Right atrium auricular region (tissue), 2 donors: ENCODE measurements around the gene PRKCE. TPM values are rescaled to one million over a fixed set of nuclear protein-coding genes. Genes with fewer than 3 reads are reported as not detected.

Source experiments
- DNase-seq: peaks from one replicate; pipeline ENCODE4 v3.0.0-alpha.2; 2019; ENCODE audit warnings: low spot score
- H3K27ac ChIP-seq, 2 donors: fragments of 200-600 bp; sonication (generic); 1 replicate in 1 of 2; 2 replicates in 1 of 2; pipeline ENCODE4 v1.5.1; 2016 to 2019
- H3K27me3 ChIP-seq, 2 donors: fragments of 200-600 bp; sonication (generic); one replicate each; pipeline versions ENCODE4 v1.5.1 to v1.6.0; 2017 to 2019
- H3K36me3 ChIP-seq: fragments of 200-600 bp; sonication (generic); one replicate; pipeline ENCODE4 v1.5.1; 2016
- H3K4me1 ChIP-seq, 2 donors: fragments of 200-600 bp; sonication (generic); one replicate each; pipeline versions ENCODE4 v1.5.1 to v1.6.0; 2017 to 2019
- H3K4me3 ChIP-seq, 2 donors: fragments of 200-600 bp; sonication (generic); 1 replicate in 1 of 2; 2 replicates in 1 of 2; pipeline ENCODE4 v1.5.1; 2017 to 2019; ENCODE audit warnings: mild to moderate bottlenecking in 1 of 2, moderate library complexity in 1 of 2
- H3K9me3 ChIP-seq, 2 donors: fragments of 200-600 bp; sonication (generic); one replicate each; pipeline ENCODE4 v1.5.1; 2019
- total RNA-seq, 2 donors: library from RNA; depleted of rRNA; stranded (reverse); fragments of >200 nt; gene quantifications; one replicate each; pipeline ENCODE4 v1.1.0, GENCODE V29; 2016
- TF ChIP-seq, protein P1 (sequence below), 2 donors: fragments of 200-600 bp; sonication (generic); IDR thresholded peaks; one replicate each; pipeline ENCODE4 v1.5.1; 2019; ENCODE audit warnings: antibody characterized with exemption in 2 of 2

PRKCE gene
- total RNA-seq, 2 donors from 2014 or later: 7.2 to 11.8 TPM

DNA sequence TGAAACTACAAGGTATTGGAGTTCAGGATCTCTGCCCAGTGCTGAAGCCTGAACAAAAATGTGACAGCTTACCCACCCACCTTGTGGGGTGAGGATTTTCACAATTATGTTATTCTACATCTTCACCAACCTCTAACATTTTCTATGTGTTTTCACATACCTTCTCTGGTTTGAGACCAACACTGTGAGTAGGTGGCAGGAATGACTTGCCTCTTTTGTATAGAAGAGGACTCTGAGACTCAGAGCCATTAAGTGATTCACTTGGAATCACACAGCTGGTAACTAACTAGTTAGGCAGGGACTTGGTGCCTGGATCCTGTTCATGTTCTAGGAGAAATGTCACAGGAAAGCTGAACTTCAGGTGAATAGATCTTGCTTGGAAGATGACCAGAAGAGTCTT lies 25.7 kb upstream of the PRKCE start:
- Histone ChIP-seq H3K4me3 (no peak overlapping the region), H3K9me3 (no peaks in the 10 kb centered on the region), H3K36me3 (no peaks in the 10 kb centered on the region), H3K4me1 (no peaks in the 10 kb centered on the region), H3K27me3 (no peaks in the 10 kb centered on the region), H3K27ac (no peak overlapping the region)
- DNase-seq: no peak
- TF ChIP-seq, protein P1, sequence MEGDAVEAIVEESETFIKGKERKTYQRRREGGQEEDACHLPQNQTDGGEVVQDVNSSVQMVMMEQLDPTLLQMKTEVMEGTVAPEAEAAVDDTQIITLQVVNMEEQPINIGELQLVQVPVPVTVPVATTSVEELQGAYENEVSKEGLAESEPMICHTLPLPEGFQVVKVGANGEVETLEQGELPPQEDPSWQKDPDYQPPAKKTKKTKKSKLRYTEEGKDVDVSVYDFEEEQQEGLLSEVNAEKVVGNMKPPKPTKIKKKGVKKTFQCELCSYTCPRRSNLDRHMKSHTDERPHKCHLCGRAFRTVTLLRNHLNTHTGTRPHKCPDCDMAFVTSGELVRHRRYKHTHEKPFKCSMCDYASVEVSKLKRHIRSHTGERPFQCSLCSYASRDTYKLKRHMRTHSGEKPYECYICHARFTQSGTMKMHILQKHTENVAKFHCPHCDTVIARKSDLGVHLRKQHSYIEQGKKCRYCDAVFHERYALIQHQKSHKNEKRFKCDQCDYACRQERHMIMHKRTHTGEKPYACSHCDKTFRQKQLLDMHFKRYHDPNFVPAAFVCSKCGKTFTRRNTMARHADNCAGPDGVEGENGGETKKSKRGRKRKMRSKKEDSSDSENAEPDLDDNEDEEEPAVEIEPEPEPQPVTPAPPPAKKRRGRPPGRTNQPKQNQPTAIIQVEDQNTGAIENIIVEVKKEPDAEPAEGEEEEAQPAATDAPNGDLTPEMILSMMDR (IDR thresholded peaks at IDR 0.05): no peak

DNA sequence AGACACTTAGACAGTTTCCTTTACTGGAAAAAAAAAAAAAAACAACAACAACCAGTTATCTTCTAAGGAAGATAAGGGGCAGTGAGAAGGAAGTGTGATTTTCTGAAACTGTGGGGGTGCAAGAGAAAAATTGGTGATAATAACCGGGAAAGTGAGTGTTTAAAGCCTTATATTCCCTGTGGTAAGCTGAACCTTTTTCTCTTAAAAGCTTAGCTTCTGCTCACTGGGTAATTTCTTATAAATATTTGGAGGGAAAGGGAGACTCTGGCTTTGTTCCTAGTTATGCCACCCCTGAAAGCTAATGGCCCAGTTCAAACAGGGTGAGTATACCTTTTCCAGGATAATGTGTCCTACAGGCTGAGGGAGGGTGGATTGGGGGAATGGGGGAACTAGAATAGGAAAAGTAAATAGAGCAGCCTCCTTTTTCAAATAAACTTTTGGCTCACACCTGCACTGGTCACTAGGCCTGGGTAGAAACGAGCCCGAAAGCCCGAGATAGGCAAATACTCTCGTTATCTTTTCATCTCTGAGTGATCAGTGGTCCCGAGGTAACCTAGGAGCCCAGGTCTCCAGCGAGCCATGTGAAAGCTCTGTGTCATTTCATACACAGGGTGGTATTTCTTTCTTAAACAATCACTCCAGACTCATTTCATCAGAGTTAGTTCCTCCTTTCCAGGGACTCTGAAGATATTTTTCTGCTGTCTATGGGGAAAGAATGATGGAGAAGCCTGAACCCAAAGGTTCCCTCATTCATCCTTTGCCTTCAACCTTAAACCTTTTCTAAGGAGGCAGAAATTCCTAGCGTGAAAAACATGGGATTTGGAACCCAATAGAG lies 24.9 kb upstream of the PRKCE start:
- Histone ChIP-seq H3K4me3 (no peak overlapping the region), H3K27me3 (no peaks in the 10 kb centered on the region), H3K4me1 (no peaks in the 10 kb centered on the region), H3K9me3 (no peaks in the 10 kb centered on the region), H3K36me3 (no peaks in the 10 kb centered on the region), H3K27ac (no peak overlapping the region)
- DNase-seq: no peak
- TF ChIP-seq, protein P1 (IDR thresholded peaks at IDR 0.05): no peak

DNA sequence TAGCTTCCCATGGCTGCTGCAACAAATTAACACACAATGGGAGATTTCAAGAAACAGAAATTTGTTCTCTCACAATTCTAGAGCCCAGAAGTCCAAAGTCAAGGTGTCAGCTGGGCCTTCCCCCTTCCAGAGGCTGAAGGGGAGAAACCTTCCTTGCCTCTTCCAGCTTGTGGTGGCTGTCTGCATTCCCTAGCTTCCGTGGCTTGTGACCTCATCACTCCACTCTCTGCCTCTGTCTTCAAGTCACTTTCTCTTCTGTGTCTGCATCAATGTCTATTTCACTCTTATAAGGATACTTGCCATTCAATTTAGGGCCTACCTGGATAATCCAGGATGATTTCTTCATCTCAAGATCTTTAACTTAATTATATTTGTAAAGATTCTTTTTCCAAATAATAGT lies 23.6 kb upstream of the PRKCE start:
- H3K36me3 ChIP-seq: no peaks in the 10 kb centered on the region
- H3K27ac ChIP-seq: no peak overlapping the region
- DNase-seq: no peak
- TF ChIP-seq, protein P1 (IDR thresholded peaks at IDR 0.05): no peak
- no peak overlapping the region for H3K4me3 ChIP-seq
- no peaks in the 10 kb centered on the region for H3K27me3 ChIP-seq
- H3K9me3 ChIP-seq: no peaks in the 10 kb centered on the region
- no peaks in the 10 kb centered on the region for H3K4me1 ChIP-seq

DNA sequence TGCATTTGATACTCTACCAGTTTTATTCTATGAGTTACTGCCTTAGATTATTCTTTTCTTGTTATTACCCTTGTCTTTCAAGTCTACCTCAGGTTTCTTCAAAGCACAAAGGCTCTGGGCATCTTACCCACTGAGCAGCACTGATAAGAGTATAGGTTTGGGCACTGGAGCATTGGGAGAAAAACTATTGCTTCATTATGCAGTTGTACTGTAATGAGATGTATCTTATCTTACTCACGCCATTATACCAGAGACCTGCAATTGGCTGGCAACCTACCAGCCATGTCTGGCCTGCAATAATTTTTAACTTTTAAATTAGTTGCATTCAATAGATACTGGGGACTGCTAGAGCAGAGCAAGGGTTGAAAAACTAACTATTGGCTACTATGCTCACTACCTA lies 21.5 kb upstream of the PRKCE start:
- TF ChIP-seq, protein P1 (IDR thresholded peaks at IDR 0.05): no peak
- no peak for DNase-seq
- H3K27ac ChIP-seq: no peak overlapping the region

DNA sequence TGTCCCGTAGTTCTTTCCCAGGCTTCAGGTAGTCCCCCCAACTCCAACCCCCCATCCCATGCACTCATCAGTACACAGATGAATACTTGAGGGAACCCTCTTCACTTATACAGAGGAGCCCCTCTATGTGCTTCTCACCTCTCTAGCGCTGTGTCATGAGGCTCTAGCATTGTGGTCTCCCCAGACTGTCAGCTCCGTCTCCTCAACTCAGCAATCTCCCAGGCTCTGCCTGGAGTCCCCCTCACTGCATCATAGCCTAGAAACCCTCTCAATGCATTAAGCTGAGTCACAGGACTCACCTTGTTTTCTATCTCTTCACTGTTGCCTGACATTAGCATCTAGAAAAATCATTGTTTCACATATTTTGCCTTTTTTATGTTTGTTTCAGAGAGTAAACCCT lies 20.2 kb upstream of the PRKCE start:
- H3K9me3 ChIP-seq: no peaks in the 10 kb centered on the region
- no peaks in the 10 kb centered on the region for H3K36me3 ChIP-seq
- H3K27me3 ChIP-seq: no peaks in the 10 kb centered on the region
- DNase-seq: no peak
- no peak overlapping the region for H3K4me3 ChIP-seq
- H3K4me1 ChIP-seq: no peaks in the 10 kb centered on the region
- TF ChIP-seq, protein P1 (IDR thresholded peaks at IDR 0.05): no peak
- no peak overlapping the region for H3K27ac ChIP-seq

More for the DNA sequence above, 21.5 kb upstream of the PRKCE start:
- Histone ChIP-seq H3K9me3 (no peaks in the 10 kb centered on the region), H3K4me3 (no peak overlapping the region), H3K4me1 (no peaks in the 10 kb centered on the region), H3K36me3 (no peaks in the 10 kb centered on the region), H3K27me3 (no peaks in the 10 kb centered on the region)

DNA sequence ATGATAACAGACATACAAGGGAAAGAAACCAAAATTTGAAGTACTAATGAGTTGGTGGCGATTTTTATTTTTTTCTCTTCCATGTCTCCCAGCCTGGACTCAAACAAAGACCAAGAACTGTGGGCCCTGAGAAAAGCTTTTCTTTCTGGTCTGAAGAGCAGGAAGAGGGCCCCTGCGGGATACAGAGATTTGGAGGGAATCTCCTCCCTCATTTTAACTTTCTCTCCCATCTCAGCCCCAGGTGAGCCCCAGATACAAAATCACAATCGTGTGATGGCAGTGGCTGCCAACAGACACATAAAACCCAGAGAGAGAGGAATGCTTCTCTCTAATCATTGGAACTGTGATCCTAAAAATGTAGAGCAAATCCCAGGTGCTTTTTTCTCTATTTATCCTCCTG lies 19.5 kb upstream of the PRKCE start:
- Histone ChIP-seq H3K27me3 (no peaks in the 10 kb centered on the region), H3K4me3 (no peak overlapping the region), H3K4me1 (no peaks in the 10 kb centered on the region), H3K9me3 (no peaks in the 10 kb centered on the region), H3K36me3 (no peaks in the 10 kb centered on the region), H3K27ac (no peak overlapping the region)
- TF ChIP-seq, protein P1 (IDR thresholded peaks at IDR 0.05): no peak
- DNase-seq: no peak
